D721Med (cell line): ENCODE measurements around the gene PRIM2.
"Not testable (repeated sequence)": the region's sequence is repeated elsewhere in the genome, so short reads cannot be mapped to it uniquely, and the experiment has no call there.

Experiments used
- DNase-seq: peaks from one replicate; pipeline ENCODE4 v3.0.0; 2011; ENCODE audit warnings: low spot score; ENCODE audit not compliant: insufficient read length
- FAIRE-seq: peaks from 2 replicates; lab custom pipeline; 2011; peaks lifted over from hg19 to GRCh38; lab: Jason Lieb, UNC
- CTCF ChIP-seq: IDR thresholded peaks from 2 replicates; pipeline ENCODE4 v1.5.1; 2012; ENCODE audit warnings: mild to moderate bottlenecking, control low read depth; ENCODE audit not compliant: insufficient read depth; ENCODE audit errors: missing control alignments

Gene PRIM2

GRCh38 chr6:57302477-57302876, 15.0 kb upstream of the PRIM2 start:
- no peak for FAIRE-seq
- no peak for DNase-seq
- TF ChIP-seq CTCF, result no peak

GRCh38 chr6:57303931-57304681, 13.3 kb upstream of the PRIM2 start:
- TF ChIP-seq CTCF, result no peak

GRCh38 chr6:57305107-57305506, 12.3 kb upstream of the PRIM2 start:
- no peak for TF ChIP-seq CTCF
- FAIRE-seq (no peak), DNase-seq (no peak)

More at GRCh38 chr6:57303931-57304681, 13.3 kb upstream of the PRIM2 start:
- FAIRE-seq (no peak), DNase-seq (no peak)

- TF ChIP-seq CTCF, result no peak
- no peak for DNase-seq
- FAIRE-seq, result no peak
Measured at GRCh38 chr6:57305761-57306160, 11.7 kb upstream of the PRIM2 start.

- no peak for TF ChIP-seq CTCF
- no peak for DNase-seq
- FAIRE-seq, result no peak
Measured at GRCh38 chr6:57306273-57306672, 11.2 kb upstream of the PRIM2 start.

GRCh38 chr6:57307850-57308249, 9.6 kb upstream of the PRIM2 start:
- FAIRE-seq, result no peak
- TF ChIP-seq CTCF, result no peak

GRCh38 chr6:57308755-57309154, 8.7 kb upstream of the PRIM2 start:
- DNase-seq, FAIRE-seq: not testable (repeated sequence)

More at GRCh38 chr6:57307850-57308249, 9.6 kb upstream of the PRIM2 start:
- no peak for DNase-seq

GRCh38 chr6:57310095-57310816, 7.2 kb upstream of the PRIM2 start:
- not testable (repeated sequence) for FAIRE-seq, DNase-seq
